ENCODE data around the gene ITGB2. TPM values are rescaled to one million over a fixed set of nuclear protein-coding genes. Genes with fewer than 3 reads are reported as not detected.

Gene ITGB2
- total RNA-seq, 1 donor from 2014 or later: 468 TPM

GRCh38 chr21:44874497-44875315 lies 46.0 kb downstream of the ITGB2 start:
- ATAC-seq (peak; percentile 39 to 54), DNase-seq (peak; percentile 85)
- Histone ChIP-seq H3K9me3 (no peaks in the 10 kb centered on the region), H3K4me1 (peaks cover 72% of the 10 kb centered on the region), H3K36me3 (no peaks in the 10 kb centered on the region), H3K27ac (peak overlapping the region; percentile 98), H3K27me3 (ENCODE audit: low read depth) (no peaks in the 10 kb centered on the region), H3K4me3 (peak overlapping the region; percentile 79)
- TF ChIP-seq, protein P1, sequence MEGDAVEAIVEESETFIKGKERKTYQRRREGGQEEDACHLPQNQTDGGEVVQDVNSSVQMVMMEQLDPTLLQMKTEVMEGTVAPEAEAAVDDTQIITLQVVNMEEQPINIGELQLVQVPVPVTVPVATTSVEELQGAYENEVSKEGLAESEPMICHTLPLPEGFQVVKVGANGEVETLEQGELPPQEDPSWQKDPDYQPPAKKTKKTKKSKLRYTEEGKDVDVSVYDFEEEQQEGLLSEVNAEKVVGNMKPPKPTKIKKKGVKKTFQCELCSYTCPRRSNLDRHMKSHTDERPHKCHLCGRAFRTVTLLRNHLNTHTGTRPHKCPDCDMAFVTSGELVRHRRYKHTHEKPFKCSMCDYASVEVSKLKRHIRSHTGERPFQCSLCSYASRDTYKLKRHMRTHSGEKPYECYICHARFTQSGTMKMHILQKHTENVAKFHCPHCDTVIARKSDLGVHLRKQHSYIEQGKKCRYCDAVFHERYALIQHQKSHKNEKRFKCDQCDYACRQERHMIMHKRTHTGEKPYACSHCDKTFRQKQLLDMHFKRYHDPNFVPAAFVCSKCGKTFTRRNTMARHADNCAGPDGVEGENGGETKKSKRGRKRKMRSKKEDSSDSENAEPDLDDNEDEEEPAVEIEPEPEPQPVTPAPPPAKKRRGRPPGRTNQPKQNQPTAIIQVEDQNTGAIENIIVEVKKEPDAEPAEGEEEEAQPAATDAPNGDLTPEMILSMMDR (IDR thresholded peaks at IDR 0.05): no peak
- intact Hi-C loops (cut with DNase I): no loop called here

- peaks cover 72% of the 10 kb centered on the region for H3K4me1 ChIP-seq
- TF ChIP-seq, protein P1 (IDR thresholded peaks at IDR 0.05): no peak
- peak overlapping the region; percentile 98 for H3K27ac ChIP-seq
- DNase-seq: no peak
- H3K36me3 ChIP-seq: no peaks in the 10 kb centered on the region
- no peaks in the 10 kb centered on the region for H3K9me3 ChIP-seq
- intact Hi-C loops (cut with DNase I): no loop called here
- H3K27me3 ChIP-seq (ENCODE audit: low read depth): no peaks in the 10 kb centered on the region
- H3K4me3 ChIP-seq: peak overlapping the region; percentile 79
- no peak for ATAC-seq
Measured at GRCh38 chr21:44874240-44874496, 46.5 kb downstream of the ITGB2 start.

- Histone ChIP-seq H3K4me3 (peak within 1 kb of the TSS; percentile 79), H3K27me3 (ENCODE audit: low read depth) (no peaks in the 10 kb centered on the region), H3K9me3 (no peaks in the 10 kb centered on the region), H3K4me1 (peaks cover 72% of the 10 kb centered on the region), H3K27ac (peak within 1 kb of the TSS; percentile 98), H3K36me3 (no peaks in the 10 kb centered on the region)
- DNase-seq (peak; percentile 99), ATAC-seq (peak; percentile 85 to 92)
- TF ChIP-seq, protein P1 (IDR thresholded peaks at IDR 0.05): no peak
- intact Hi-C loops (cut with DNase I): no loop called here
Measured at GRCh38 chr21:44873356-44874239, 47.1 kb downstream of the ITGB2 start, which contains the start of gene PTTG1IP. Gene PTTG1IP, minus strand, starts transcription at chr21:44873690. Its CDS starts 74 bp downstream, at chr21:44873616.

DNA sequence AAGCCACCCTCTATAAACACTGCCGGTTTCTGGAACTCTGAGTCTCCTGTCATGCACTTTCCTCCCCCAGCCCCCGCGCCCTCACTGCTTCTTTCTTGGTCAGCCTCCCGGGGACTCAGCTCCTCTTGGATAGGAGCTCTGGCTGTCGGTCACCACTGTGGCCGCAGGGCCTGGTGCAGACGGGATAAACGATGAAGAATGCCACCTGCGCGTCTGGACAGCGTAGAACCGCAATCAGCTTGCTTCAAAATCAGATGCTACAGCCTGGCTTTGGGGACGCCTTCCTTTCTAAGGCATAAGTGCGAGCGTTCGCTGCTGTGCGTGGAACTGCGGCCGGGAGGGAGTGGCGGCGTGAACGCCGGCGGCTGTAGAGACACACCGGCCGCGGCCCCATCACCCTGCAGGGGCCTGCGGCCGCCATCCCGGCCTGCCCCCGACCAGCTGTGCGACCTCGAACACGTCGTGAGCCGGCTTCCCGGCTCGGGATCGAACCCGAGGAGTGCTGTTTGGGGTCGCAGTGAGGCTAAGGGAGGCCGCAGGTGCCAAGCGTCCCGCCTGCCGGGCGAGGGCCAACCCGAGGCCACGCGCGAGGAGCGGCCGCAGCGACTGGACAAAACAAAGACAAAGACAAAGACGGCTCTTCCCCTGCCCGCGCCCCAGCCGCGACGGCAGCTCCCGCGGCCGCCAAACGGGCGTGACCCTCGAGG lies 47.9 kb downstream of the ITGB2 start:
- Histone ChIP-seq H3K36me3 (no peaks in the 10 kb centered on the region), H3K4me3 (peak overlapping the region; percentile 79), H3K27me3 (ENCODE audit: low read depth) (no peaks in the 10 kb centered on the region), H3K27ac (peak overlapping the region; percentile 98), H3K9me3 (no peaks in the 10 kb centered on the region), H3K4me1 (peaks cover 73% of the 10 kb centered on the region)
- TF ChIP-seq, protein P1 (IDR thresholded peaks at IDR 0.05): no peak
- peak in 1 of 2 donors; percentile 1 for ATAC-seq
- intact Hi-C loops (cut with DNase I): no loop called here
- peak; percentile 71 for DNase-seq

GRCh38 chr21:44872323-44872648 lies 48.4 kb downstream of the ITGB2 start:
- H3K4me3 ChIP-seq: peak overlapping the region; percentile 79
- H3K9me3 ChIP-seq: no peaks in the 10 kb centered on the region
- no peaks in the 10 kb centered on the region for H3K27me3 ChIP-seq (ENCODE audit: low read depth)
- DNase-seq (no peak), ATAC-seq (peak; percentile 1 to 4)
- H3K4me1 ChIP-seq: peaks cover 73% of the 10 kb centered on the region
- H3K27ac ChIP-seq: peak overlapping the region; percentile 98
- intact Hi-C loops (cut with DNase I): no loop called here
- H3K36me3 ChIP-seq: peaks cover 3% of the 10 kb centered on the region
- TF ChIP-seq, protein P1 (IDR thresholded peaks at IDR 0.05): no peak

Measured in lower lobe of right lung (tissue), 2 donors.